GM21576 (cell line): Measurements from ENCODE around the gene CHRNA1.
A peak's percentile ranks its signal among the peaks of the same experiment; 100 is the strongest.
"Not testable (repeated sequence)": the region's sequence is repeated elsewhere in the genome, so short reads cannot be mapped to it uniquely, and the experiment has no call there.

ENCODE experiments used
- ATAC-seq: cut with Tn5 transposase; IDR thresholded peaks from one replicate; pipeline ENCODE4 v1.9.1; 2021; ENCODE audit warnings: mild to moderate bottlenecking, moderate library complexity; ENCODE audit not compliant: unreplicated experiment

The CHRNA1 gene

DNA sequence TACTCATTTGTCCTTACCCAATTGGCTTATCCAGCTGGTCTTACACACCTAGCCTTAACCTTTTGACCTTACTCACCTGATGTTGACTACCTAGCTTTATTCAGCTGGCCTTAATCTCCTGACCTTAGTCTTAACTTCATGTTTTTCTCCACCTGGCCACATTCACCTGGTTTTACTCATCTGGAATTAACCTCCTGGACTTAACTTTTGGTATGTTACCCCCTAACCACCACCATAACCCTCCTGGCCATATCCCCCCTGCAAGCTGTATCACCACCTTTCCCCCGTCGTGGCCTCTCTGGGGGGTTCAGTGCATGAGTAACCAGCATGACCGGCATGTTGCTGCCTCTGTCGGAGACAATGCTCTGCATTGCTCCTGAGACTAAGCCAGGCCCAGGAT is 45.7 kb downstream of the CHRNA1 start:
- ATAC-seq, result no peak

DNA sequence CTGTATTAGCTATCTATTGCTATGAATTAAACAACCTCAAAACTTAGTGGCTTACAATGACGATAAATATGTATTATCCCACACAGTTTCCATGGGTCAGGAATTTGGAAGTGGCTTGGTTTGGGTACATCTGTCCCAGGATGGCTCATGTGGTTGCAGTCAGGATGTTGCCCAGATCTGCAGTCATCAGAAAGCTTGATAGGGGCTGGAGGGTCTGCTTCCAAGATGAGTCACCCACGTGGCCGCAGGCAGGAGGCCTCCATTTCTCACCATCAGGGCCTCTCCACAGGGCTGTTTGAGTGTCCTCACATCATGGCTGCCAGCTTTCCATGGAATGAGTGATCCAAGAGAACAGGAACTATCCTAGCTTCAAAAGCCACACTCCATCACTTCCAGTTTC is 46.4 kb downstream of the CHRNA1 start:
- ATAC-seq, result no peak

DNA sequence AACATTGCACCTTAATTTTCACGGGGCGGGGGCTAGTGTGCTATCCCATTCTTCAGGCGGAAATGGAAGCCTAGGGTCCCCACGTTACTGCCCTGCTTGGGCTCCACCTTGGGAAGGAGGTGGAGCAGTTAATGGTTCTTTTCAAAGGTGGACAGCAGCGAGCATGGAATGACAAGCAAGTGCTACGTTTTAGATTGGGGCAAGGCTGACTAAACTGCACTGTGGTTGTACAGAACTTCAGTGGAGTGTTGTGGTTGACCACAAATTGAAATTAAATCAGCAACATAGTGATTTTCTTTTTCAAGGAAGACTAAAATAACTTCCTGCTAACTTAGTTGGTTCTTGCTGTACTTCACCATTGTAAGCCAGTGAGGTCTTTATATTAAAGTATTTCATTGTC is 47.0 kb downstream of the CHRNA1 start:
- no peak for ATAC-seq

DNA sequence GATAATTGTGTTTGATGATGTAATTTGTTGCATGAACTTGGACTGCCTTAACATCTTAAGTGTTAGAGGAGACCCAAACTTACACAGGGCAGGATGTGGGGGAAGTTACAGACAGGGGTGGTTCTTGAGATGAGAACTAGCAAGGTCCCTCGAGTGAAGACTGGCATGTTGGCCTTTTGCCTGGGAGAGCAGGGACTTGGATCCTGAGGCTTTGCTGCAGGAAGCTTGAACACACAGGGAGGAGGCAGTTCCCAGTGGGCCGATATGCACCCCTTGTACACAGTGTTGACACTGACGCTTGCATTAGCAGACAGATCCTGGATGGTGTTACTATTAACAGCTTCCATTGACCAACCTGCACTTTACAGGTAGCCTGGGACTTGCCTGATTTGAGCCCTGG is 47.5 kb downstream of the CHRNA1 start:
- no peak for ATAC-seq

DNA sequence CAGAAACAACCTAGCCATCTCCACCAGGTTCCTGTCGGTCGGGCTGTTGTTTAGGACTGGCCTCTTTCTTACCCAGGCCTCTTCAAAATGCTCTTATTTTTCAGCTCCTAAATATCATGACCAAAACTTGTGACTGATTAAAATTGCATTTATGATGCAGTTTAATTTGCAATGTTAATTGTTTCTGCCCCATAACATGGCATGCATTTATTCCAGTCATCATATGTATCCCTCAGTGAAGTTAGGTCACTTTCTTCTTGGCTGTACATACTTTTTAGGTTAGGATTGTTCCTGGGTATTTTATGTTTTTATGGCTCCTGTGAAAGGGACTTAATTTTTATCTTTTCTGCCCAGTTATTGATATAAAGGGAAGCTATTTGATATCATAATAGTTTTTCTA is 50.6 kb downstream of the CHRNA1 start:
- no peak for ATAC-seq

DNA sequence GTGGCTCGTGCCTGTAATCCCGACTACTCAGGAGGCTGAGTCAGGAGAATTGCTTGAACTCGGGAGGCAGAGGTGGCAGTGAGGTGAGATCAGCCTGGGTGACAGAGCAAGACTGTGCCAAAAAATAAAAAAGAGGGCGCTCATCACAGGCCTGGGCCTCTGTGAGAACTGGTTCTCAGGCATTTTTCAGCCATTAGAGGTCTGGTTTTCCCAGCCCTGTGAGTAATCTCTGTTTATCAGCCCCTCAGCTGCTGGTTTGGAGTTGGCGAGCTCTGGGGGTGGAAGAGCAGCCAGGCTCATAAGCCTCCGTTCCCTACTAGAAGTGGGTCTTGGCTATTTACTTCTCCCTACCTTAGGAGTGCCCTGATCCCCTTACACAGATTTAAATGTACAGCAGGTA is 53.1 kb downstream of the CHRNA1 start:
- no peak for ATAC-seq

DNA sequence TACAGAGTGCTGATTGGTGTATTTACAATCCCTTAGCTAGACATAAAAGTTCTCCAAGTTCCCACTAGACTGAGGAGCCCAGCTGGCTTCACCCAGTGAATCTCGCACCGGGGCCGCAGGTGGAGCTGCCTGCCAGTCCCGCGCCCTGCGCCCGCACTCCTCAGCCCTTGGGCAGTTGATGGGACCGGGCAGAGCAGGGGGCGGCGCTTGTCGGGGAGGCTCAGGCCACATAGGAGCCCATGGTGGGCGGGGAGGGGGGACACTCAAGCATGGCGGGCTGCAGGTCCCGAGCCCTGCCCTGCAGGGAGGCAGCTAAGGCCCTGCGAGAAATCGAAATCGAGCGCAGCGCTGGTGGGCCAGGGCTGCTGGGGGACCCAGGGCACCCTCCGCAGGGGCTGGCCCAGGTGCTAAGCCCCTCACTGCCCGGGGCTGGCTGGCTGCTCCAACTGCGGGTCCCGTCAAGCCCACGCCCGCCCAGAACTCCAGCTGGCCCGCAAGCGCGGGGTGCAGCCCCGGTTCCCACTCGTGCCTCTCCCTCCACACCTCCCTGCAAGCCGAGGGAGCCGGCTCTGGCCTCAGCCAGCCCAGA is 54.8 kb downstream of the CHRNA1 start:
- not testable (repeated sequence) for ATAC-seq

DNA sequence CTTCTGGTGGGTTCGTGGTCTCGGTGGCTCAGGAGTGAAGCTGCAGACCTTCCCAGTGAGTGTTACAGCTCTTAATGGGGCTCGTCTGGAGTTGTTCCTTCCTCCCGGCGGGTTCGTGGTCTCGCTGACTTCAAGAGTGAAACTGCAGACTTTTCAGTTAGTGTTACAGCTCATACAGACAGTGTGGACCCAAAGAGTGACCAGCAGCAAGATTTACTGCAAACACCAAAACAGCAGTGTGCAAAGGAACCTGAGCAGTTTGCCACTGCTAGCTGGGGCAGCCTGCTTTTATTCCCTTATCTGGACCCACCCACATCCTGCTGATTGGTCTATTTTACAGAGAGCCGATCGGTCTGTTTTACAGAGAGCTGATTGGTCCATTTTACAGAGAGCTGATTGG is 55.6 kb downstream of the CHRNA1 start:
- no peak for ATAC-seq

DNA sequence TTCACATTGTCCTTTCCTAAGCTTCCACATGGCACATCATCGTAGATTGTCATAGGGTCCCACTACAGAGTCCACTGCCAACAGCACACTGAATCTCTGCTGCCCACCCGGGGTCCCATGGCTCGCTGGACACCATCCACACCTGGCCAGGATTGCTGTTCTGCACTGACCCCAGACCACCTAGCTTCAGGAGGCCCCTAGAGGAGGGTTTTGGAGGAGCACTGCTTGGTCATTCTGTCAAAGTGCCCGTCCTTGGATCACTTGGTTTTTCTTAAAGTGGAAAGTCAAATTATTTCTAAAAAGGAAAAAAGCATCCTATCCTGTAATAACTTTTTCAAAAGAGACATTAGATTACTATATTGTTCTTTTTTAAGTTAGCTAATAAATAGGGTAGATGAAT is 59.0 kb downstream of the CHRNA1 start:
- no peak for ATAC-seq

DNA sequence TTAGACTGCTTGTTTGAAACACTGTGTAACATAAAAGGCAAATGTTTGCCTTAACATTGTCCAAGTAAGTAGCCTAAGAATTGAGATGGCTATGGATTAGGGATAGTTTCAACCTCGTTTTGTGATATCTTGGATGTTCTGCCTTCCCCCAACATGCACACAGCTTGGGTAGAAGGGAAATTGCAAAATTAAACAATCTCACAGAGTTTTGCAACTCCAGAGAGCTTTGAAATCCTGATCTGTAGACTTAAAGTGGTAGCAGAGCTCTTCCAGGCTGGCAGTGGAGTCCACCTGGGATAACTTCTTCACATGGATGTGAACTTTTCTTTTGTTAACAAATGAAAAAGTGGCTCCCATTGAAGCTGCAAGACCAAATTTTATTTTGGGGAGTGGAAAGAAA is 59.6 kb downstream of the CHRNA1 start:
- ATAC-seq, result no peak

DNA sequence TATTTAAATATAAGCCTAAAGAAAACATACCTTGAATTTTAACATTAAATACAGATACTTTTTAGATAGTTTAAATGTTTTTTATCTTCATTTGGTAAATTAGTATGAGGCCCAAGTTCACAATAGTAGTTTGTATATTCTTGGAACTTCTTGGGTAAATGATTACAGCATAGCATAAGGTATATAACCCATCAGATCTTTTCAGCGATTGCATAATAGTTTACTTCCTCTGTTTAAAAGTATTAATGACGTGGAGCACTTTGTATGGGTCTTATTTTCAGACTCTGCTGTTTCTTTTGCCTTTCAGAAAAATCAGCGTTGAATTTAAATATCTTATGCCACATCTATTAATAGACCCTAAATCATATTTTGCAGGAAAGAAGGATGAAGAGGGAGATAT is 60.2 kb downstream of the CHRNA1 start:
- no peak for ATAC-seq

DNA sequence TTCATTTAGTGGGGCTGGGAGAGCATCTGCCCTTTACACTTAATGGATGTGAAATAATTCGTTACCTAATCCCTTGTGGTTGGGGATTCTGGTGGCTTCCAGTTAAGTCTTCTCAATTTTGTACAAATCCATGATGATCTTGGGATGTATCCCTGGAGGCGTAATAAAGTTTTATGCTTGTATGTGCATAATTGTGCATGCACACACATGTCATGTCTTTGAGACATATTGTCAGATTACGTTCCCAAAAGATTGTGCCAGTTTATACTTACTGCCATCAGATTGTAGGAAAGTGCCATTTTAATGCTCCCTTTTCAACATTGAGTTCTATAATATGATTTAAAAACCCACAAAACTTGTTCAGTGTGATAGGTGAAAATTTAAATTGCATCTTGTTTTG is 60.8 kb downstream of the CHRNA1 start:
- ATAC-seq, result no peak

DNA sequence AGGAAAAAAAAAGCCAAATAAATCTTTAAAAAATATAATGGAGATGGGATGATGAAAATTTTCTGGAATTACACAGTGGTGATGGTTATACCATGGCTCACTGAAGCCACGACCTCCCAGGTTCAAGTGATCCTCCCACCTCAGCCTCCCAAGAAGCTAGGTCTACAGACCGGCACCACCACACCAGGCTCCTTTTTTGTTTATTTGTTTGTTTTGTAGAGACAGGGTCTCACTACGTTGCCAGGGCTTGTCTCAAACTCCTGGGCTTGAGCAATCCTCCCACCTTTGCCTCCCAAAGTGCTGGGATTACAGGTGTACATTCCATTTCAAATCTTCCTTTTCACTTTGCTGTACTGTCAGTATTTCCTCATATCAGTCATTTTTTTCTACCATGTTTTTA is 61.7 kb downstream of the CHRNA1 start:
- no peak for ATAC-seq

DNA sequence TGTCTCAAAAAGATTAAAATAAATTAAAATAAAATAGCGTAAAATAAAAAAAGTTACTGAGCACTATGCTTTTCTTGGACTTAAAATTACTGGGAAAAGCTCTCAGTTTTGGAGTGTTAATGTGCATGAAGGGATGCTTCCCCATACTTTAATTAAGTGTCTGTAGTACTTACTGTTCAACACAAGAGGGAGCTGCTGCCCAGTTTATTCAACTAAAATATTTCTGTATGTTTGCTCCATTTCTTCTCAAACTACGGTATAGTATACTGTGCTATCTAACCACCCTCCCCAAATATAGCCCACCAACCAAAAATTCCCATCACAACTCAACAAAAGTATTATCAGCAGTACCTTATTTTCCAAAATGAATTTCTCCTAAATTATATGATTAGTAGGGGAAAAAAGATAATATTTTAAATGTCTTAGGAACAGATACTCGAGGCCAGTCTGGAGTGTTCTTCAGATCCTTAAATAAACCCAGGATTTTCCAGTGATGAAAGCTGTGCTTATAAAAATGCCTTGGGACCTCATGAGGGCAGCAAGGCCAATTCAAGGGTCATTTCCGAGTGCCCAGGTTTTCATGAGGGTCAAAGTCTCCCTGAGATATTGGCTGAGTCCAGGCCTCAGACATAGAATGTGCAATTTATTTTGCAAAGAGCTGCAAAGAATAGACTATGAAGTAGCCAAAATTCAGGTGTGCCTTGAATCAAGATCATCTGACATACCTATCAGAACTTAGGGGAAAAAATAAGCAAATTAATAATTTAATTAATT is 64.1 kb downstream of the CHRNA1 start:
- peak; percentile 43 for ATAC-seq
